HTR-8/SVneo (cell line): ENCODE data around the gene AQP12A.

Experiments
- DNase-seq: peaks from one replicate; pipeline ENCODE4 v3.0.0; 2011; ENCODE audit warnings: low spot score, mixed read lengths; ENCODE audit not compliant: insufficient read length
- FAIRE-seq: peaks from 2 replicates; lab custom pipeline; 2011; peaks lifted over from hg19 to GRCh38; lab: Jason Lieb, UNC

Gene AQP12A

DNA sequence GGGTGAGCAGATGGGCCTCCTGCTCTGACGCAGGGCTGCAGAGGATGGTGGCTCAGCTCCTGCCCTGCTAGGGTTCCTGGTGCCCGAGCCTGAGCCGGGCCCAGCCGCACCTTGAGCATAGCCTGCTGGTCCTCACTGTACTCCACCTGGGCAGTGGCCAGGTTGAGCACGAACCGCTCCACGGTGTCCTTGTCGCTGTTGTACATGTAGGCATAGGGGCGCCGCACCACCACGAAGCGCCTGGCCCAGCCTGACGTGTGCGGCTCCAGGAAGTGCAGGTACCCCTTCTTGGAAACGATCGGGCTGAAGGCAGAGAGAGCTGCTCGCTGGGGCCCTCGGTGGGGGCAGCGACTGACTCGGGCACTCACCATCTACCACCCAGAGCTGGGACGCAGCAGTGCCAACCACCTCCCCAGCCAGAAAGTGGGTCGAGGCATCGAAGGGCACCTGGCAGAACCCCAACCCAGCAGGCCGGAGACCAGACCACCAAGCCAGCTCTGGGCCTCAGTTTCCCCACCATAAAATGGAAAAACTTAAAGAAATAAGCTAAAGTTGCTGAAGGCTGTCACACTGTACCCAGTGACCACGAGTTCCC lies 27.3 kb downstream of the AQP12A start:
- DNase-seq (no peak), FAIRE-seq (no peak)

DNA sequence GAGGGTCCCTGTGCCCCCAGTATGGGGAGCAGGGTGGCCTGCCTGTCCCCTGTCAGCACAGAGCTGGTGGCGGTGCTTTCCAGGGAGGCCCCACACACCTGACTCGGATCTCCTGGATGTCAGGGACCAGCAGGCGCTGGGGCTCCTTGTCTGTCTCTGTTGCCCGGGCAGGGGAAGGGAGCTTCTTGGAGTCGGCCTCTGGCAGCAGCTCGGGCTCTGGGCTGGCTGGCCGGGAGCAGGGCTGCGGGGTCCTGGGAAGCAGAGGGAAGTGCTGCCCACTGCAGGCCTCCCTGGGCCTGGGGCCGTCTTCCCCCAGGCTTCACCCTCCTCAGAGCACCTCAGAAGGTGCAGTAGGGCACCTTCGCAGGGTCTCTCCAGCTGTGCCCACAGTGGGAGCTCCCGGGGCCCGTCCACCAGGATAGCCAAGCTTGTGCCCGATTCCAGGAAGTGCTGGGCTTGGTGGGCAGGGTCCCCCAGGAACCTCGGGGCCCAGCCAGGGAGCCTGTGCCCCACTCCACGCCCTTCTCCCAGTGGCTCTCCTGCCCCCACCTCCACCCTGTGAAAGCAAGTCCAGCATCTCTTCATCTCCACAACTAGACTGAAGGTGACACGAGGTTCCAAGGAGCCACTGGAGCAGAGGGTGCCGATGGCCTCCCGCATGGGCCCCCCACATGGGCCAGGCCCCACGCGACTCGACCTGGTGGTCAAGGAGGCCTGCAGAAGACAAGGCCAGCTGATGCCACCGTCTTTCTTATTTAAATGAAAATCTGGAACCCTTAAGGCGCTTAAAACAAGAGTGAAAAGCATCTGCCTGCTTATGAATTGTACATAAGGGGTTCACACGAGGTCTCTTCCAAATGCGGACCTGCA lies 28.2 kb downstream of the AQP12A start:
- FAIRE-seq: no peak
- DNase-seq: no peak

GRCh38 chr2:240720686-240721595 lies 29.3 kb downstream of the AQP12A start:
- DNase-seq (no peak), FAIRE-seq (no peak)

DNA sequence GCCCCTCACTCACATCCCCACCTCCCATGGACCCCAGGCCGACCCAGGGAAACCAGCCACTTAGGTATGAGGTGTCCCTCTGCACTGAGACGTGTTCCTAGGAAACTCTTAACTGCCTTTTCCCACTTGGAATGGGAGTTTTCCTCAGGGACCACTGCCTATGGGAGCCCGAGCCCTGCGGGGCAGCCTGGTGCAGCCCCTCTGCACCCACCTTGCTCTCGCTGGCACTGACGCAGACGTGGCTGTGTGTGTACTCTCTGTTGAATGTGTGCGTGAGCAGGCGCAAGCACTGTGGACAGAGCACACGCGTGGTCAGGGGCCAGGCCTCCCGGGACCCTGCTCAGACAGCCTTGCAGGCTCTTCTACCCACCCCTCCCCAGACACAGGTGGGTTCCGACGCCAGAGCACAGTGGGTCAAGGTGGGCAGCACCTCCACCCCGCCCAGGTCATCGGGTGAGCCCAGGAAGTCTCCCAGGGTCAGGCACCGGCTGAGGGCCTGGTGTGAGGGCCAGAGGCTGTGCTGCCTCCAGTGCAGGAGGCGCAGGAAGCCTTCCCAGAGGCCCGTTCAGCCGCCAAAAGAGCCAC lies 30.0 kb downstream of the AQP12A start:
- DNase-seq (no peak), FAIRE-seq (no peak)

DNA sequence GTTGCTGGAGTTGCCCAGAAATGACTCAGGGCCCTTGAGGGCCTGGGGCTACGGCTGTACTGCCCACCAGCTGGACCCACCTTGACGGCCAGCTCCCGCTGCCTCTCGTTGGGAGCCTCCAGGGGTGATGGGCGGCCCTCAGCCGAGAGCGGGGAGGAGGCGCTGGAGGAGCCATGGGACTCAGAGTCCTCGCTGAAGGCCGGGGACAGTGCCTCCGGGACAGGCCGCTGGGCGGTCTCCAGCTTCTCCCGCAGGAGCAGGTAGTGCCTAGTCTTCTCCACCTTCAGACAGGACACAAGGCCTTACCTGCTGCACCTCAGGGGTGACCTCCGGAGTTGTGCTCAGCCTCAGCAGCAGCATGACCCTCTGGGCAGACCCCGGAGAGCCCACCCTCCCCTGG lies 30.7 kb downstream of the AQP12A start:
- no peak for FAIRE-seq

DNA sequence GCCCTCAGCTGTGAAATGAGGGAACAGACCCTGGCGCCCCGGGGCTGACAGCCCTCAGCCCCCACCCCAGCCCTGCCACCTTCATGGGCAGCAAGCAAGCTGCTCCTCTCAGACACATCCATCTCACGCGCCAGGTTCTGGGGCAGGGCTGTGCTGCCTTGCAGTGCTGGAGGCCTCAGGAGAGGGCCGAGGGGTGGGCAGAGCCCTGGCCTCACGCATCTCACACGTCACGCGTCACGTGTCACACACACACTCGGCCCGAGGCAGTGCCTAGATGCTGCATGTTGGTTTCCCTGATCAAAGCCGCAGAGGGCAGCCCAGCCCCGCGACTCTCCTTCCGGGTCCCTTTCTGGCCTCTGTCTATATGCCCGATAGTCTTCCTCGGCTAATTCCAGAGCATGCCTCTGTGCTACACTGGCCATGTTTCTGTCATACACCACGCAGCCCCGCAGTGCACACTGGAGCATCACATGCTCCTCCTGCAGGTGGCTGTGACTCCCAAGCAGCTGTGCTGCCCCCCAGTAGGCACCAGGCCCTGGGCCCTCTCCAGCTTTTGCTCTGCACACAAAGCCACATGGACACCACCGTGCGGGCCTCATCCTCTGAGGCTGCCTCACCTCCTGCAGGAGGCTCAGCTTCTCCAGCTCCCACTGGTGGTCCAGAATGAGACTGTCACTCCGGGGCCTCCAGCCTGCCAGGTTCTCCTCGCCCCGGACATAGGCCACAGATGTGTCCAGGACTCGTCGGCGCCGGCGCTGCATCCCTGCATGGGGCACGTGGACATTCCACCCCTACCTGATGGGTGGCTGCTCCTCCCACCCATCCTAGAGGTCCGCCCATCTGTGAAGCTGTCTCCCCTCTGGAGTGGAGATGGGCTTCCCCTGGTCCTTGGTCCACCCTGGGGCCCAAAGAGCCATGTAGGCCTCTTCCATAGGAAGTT lies 31.4 kb downstream of the AQP12A start:
- no peak for FAIRE-seq
- no peak for DNase-seq

More for the DNA sequence above, 30.7 kb downstream of the AQP12A start:
- DNase-seq: no peak

GRCh38 chr2:240723851-240724250 lies 32.2 kb downstream of the AQP12A start:
- FAIRE-seq (no peak), DNase-seq (no peak)

DNA sequence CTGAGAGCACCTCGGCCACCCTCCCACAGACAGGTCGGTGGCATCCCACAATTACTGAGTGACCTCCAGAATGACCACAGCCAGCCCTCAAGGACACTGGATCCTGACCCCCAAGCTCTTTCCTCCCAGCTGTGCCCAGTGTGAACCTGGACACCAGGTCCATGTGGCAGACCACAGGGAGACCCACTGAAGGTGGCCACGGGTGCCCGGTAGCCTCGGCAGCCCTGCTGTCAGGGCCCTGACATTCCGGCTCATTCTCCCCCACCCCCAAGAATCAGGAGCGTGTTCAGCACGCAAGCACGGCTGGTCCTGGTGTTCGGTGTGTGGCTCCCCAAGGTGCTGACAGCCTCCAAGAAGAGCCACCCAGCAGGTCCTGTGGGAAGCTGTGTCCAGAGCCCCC lies 32.8 kb downstream of the AQP12A start:
- FAIRE-seq (no peak), DNase-seq (no peak)

- DNase-seq (no peak), FAIRE-seq (no peak)
These were observed 33.6 kb downstream of the AQP12A start for GRCh38 chr2:240725266-240725665.

- DNase-seq (no peak), FAIRE-seq (no peak)
These were observed 34.0 kb downstream of the AQP12A start for GRCh38 chr2:240725671-240726070.

DNA sequence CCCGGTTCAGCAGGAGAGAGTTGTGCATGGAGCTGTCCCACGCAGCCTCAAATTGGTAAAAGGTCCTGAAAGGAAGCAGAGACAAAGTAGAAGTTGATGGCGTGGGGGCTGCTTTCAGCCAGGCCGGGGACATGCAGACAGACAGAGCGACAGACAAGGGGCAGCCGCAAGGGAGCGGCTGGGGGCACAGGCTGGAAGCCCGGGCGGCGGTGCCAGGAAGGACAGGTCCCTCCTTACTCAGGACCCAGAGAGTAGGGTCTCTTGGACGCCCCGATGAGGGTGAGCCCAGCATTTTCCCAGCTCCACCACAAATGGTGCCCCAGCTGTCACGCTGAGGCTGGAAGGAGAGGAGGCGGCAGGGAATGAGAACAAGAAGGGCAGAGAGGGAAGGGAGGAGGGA lies 35.2 kb downstream of the AQP12A start:
- DNase-seq (no peak), FAIRE-seq (no peak)

DNA sequence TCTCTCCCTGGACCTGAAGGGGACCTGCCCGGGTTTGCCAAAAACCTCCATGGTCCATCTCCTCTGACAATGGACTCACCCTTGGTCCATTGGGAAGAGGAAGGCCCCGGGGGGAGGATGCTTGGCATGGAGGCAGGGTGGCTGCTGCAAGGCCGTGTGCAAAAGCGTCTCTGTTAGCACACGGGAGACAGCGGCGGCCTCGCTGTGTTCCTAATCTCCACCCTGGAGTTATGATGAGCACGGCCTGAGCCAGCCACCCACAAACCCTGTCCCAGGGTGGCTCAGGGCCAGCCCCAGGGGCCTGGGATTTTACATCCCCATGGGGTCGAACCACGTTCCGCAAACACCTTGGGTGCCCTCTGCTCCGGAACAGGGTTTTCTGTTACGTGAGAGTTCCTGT lies 35.8 kb downstream of the AQP12A start:
- no peak for FAIRE-seq
- DNase-seq: no peak

GRCh38 chr2:240727913-240728312 lies 36.2 kb downstream of the AQP12A start:
- no peak for DNase-seq
- no peak for FAIRE-seq

DNA sequence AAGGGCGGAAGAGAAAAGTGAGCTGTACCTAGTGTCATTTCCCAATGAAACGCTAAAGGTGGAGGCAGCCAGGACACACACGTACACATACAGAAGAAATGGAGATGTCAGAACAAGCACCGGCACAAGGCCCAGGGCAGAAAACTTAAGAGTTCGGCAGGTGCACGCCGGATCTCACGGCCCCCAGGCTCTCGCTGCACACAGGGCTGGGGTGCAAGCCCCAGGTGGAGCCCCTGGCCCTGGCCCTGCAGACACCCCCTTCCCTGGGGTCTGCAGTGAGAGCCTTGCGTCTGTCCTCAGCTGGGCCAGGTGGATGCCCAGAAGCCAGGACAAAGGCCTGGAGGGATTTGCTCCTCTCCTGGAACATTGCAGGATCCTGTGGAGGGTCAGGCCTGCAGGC lies 36.7 kb downstream of the AQP12A start:
- FAIRE-seq (no peak), DNase-seq (no peak)

DNA sequence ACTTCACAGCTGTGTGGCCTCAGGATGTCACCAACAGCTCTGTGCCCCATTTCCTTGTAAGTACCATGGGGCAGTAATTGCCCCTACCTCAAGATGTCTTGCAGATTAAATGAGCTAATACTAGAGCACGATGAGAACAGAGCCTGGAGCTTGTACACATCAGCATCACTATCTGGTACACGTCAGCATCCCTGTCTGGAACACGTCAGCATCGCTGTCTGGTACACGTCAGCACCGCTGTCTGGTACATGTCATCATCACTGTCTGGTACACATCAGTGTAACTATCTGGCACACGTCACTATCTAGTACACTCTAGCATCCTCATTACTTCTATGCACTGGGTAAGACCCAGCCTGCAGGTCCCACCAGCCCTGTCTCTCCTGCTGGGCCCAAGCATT lies 37.2 kb downstream of the AQP12A start:
- FAIRE-seq: no peak
- DNase-seq: no peak

- no peak for DNase-seq
- FAIRE-seq: no peak
These were observed 39.0 kb downstream of the AQP12A start for GRCh38 chr2:240730501-240731177.

DNA sequence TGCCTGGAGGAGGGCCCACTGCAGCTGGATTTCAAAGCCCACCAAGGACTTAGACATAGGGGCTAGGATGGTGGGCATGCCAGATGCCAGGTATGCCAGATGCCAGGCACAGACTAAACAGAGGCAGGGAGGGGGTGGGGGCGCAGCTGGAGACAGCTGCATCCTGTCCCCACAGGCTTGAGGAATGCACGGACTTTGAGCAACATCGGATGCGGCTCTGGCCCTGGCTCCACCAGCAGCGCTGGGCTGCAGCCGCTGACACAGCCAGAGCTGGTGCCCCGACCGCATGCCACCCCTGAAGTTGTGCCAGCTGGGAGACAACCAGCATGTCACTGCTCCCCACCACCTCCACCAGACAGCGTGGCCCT lies 39.5 kb downstream of the AQP12A start:
- DNase-seq: no peak
- FAIRE-seq: no peak

- FAIRE-seq (no peak), DNase-seq (no peak)
These were observed 40.5 kb downstream of the AQP12A start for GRCh38 chr2:240732184-240732583.
